Stimulated activated naive CD8-positive, alpha-beta T cell treated with anti-CD3 and anti-CD28 coated beads, Interleukin-15, Interleukin-2, amounts not matched to agents 100 U/mL and 50 U/mL, for 24 hours (primary cell): Measurements from ENCODE around the gene OR10H1.
"Not testable (repeated sequence)": the region's sequence is repeated elsewhere in the genome, so short reads cannot be mapped to it uniquely, and the experiment has no call there.

ENCODE experiments used
- ATAC-seq: fragments of 150-1000 bp; cut with Tn5 transposase; one replicate; pipeline ENCODE4 v1.10.0; 2021
- DNase-seq: peaks from one replicate; pipeline ENCODE4 v3.0.0; 2021

Gene OR10H1, protein sequence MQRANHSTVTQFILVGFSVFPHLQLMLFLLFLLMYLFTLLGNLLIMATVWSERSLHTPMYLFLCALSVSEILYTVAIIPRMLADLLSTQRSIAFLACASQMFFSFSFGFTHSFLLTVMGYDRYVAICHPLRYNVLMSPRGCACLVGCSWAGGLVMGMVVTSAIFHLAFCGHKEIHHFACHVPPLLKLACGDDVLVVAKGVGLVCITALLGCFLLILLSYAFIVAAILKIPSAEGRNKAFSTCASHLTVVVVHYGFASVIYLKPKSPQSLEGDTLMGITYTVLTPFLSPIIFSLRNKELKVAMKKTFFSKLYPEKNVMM

DNA sequence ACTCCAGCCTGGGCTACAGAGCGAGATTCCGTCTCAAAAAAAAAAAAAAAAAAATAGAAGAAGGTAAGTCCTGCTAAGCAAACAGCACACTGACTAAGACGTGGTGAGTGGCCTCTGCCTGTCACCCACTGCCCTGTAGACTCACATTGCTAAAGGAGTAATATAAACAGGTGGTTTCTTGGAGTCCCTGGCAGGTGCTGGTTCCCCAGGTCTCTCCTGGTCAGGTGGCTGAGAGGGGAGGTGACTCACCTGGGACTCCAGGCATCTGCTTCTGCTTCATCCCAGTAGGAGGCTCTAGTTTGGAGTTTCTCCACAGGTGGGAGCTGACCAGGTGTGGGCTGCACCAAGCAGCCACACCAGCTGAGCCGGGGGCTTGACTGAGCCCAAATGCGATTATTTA is at the start of gene OR10H1:
Gene OR10H1, minus strand, starts transcription at position 359 of the 400 bp plus-strand sequence. CDS start 7,627 bp downstream, outside the sequence.
- DNase-seq (no peak), ATAC-seq (no peak)

DNA sequence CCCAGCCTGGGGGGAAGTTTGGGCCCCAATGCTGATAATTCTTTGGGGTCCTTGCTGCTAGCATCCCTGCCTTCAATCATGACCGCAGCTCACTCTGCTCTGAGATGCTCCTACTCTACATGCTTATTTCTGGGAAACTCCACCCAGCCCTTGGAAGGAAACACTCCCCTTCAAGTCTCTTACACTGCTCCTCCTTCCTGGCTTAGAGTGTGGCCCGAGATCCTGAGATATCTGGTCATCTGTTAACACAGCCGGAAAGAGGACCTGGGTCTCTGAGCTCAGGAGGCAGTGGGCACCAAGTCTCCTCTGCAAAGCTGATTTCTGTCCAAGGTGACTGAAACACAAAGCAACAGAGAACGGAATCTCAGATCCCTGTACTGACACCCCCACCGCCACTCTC is 49.4 kb upstream of the OR10H1 start:
- DNase-seq (no peak), ATAC-seq (no peak)

DNA sequence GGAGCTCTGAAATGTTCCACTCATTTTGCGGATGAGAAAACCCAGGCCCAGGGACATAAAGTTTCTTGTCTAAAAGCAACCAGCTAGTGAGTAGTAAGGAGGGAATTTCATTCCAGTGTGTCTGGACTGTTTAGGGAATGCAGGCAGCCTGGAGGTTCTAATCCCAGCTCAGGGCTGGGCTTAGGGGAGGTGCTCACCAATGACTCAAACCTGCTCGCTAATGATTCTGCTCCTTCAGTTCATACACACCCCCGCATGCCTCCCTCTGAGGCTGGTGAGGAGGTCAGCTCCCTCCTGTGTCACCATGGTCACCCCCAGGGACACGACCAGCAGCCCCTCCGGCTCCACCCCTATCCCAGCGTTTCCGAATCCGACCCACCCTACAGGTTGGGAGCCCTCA is 47.8 kb upstream of the OR10H1 start:
- no peak for ATAC-seq
- DNase-seq: no peak

DNA sequence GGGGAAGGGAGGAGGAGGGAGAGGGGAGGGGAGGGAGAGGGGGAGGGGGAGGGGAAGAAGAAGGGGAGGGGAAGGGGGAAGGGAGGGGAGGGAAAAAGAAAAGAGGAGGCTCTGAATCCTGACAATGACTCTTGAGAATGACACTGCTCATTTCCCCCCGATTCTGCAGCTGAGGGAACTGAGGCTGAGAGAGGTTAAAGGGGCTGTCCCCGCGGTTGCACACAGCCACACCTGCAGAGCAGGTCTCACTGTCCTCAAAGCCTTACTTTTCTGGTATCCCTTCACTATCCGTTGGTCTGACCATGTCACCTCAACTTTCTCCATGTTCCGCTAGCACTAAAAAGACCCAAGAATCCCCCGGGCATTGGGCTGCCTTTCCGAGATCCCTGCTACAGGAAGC is 47.0 kb upstream of the OR10H1 start:
- ATAC-seq: no peak
- DNase-seq: no peak

DNA sequence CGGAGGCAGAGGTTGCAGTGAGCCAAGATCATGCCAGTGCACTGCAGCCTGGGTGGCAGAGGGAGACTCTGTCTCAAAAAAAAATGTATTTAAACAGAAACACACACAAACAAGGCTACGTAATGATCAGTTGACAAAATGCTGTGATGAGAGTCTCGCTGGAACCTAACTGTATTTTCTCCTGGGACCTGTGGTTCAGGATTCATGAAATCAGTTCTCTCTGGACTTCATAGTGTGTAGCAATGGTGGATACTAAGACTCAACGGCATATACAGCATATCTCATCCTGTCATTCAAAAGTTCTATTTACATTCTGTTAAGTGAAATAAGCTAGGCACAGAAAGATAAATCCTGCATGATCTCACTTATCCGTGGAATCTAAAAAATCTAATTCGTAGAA is 45.1 kb upstream of the OR10H1 start:
- DNase-seq: no peak

GRCh38 chr19:15859187-15859586 is 43.7 kb upstream of the OR10H1 start:
- no peak for DNase-seq

More for the DNA sequence above, 45.1 kb upstream of the OR10H1 start:
- no peak for ATAC-seq

GRCh38 chr19:15850385-15850784 is 34.9 kb upstream of the OR10H1 start:
- ATAC-seq (no peak), DNase-seq (no peak)

More at GRCh38 chr19:15859187-15859586, 43.7 kb upstream of the OR10H1 start:
- ATAC-seq: no peak

DNA sequence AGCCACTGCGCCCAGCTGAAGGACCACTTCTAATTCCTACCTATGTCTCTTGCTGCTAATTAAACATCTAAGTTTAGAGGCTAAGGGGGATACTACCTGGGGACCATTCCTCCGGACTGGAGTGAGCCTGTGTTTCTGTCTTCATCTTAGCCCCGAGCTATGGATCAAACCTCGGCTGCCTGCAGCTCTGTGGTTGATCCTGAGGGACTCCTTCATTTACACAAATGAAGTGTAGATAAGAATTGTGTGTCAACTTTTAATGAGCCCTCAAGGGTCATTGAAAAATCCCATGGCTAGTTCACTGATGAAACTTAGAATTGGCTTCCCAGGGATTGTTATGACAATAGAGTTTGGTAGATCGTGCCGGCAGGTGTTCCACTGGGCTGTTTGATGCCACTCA is 31.5 kb upstream of the OR10H1 start:
- no peak for ATAC-seq

DNA sequence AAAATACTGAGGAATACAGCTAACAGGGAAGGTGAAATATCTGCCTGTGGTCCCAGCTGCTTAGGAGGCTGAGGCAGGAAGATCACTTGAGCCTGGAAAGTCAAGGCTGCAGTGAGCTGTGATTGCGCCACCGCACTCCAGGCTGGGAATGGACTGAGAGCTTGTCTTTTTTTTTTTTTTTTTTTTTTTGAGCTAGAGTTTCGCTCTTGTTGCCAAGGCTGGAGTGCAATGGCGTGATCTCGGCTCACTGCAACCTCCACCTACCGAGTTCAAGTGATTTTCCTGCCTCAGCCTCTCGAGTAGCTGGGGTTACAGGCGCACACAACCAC is 28.4 kb upstream of the OR10H1 start:
- ATAC-seq, DNase-seq: not testable (repeated sequence)

More for the DNA sequence above, 31.5 kb upstream of the OR10H1 start:
- no peak for DNase-seq

GRCh38 chr19:15843203-15843893 is 27.9 kb upstream of the OR10H1 start:
- DNase-seq: no peak
- ATAC-seq: no peak

DNA sequence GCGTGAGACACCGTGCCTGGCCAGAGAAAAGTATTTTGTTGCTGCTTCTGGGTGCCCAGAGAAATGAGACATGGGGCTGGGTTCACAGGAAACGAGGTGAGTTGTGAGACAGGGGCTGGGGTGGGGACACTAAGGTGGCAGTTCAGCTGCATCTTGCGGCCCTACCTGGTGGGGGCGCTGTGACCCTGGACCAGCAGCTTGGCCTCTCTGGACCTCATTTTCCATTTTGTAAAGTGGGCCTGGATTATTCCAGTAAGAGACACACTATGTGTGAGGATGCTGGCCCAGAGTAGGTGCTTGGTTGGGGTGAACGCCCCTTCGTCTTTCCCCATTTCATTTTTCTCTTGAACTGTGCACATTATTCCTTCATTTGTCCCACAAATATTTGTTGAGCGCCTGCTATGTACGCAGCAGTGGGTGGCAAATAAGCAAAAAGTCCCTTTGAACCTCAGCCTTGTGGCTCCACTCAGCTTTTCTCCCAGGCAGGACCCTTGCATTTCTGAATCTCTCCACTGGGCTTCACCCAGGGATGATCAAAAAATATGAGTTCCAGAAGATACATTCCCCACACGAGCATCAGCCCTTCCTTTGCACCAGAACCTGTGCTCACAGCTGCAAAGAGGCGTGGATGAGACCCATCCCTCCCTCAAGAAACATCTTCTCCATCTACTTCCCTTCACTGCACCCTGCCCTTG is 26.6 kb upstream of the OR10H1 start:
- DNase-seq (peak; percentile 29), ATAC-seq (no peak)

- DNase-seq: no peak
- no peak for ATAC-seq
Measured at GRCh38 chr19:15840833-15841232, 25.4 kb upstream of the OR10H1 start.

- not testable (repeated sequence) for ATAC-seq, DNase-seq
Measured at GRCh38 chr19:15839888-15840287, 24.4 kb upstream of the OR10H1 start.

- DNase-seq (no peak), ATAC-seq (no peak)
Measured at GRCh38 chr19:15838351-15838750, 22.9 kb upstream of the OR10H1 start.

- ATAC-seq (no peak), DNase-seq (no peak)
Measured at GRCh38 chr19:15837221-15837731, 21.8 kb upstream of the OR10H1 start.

GRCh38 chr19:15836330-15837220 is 21.1 kb upstream of the OR10H1 start:
- ATAC-seq (peak; percentile 97), DNase-seq (peak; percentile 94)

- ATAC-seq (peak; percentile 8), DNase-seq (peak; percentile 24)
Measured at GRCh38 chr19:15835565-15836329, 20.3 kb upstream of the OR10H1 start.

- not testable (repeated sequence) for ATAC-seq, DNase-seq
Measured at GRCh38 chr19:15834232-15834631, 18.8 kb upstream of the OR10H1 start.

DNA sequence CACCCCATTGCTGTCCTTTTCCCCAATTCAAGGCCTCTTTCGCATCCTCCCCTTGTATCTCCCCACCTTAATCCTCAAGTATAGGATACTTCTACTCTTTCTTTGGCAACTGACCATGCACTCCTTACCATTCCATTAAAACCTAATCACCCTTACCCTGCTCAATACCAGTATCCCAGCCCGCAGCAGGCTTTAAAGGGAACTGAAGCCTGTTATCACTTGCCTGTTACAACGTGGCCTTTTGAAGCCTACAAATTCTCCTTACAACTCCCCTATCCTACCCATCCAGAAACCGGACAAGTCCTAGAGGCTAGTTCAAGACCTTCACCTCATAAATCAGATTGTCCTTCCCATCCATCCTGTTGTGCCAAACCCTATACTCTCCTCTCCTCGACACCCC is 16.2 kb upstream of the OR10H1 start:
- no peak for ATAC-seq
- DNase-seq: no peak

- ATAC-seq (no peak), DNase-seq (no peak)
Measured at GRCh38 chr19:15829786-15830185, 14.3 kb upstream of the OR10H1 start.

DNA sequence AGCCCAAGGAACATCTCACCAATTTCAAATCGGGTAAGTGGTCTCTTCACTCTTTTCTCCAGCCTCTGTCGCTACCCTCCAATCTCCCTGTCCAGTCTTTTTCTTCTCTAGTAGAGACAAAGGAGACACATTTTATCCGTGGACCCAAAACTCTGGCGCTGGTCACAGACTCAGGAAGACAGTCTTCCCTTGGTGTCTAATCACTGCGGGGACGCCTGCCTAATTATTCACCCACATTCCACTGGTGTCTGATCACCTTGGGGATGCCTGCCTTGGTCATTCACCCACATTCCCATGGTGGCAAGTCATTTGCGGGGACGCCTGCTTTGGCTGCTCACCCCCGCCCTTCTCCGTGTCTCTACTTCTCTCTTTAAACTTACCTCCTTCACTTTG is 13.8 kb upstream of the OR10H1 start:
- no peak for DNase-seq
- ATAC-seq: no peak
